ENCODE measurements around the gene NQO1. TPM values are rescaled to one million over a fixed set of nuclear protein-coding genes. Genes with fewer than 3 reads are reported as not detected.

Gene NQO1
- total RNA-seq, result 259 and 440 TPM in 2 replicates

DNA sequence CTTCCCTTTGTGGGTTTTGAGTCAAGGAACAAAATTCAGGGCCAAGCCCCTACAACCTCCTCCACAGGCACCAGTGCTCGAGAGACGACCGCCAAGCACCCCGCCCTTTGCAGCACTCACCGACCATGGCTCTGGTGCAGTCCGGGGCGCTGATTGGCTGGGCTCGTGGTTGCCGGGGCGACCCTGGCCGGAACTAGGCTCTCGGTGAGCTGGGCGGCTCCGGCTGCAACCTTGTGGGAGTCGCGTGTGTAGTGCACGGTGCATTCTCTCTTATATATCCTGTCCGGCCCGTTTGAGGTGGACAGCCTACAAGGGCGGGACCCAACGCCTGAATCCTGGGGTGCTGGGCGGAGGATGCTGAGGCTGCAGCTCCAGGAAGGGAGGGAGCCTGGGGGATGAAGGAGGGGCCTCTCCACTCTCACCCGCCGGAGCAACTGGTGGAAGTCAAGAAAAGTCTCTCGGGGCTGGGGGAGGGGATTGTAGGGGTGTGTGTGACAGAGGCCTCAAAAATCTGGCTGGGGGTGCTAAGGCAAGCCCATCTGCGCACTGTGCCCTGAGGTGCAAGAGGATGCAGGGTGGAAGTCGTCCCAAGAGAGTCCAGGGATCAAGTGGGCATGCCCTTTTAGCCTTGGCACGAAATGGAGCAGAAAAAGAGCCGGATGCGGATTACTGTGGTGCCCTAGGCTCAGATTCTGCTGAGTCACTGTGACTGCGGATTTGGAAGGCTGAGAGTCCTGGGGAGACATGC lies at the start of gene NQO1:
TSS of gene NQO1 (minus strand) at position 248 of the 748 bp plus-strand sequence. CDS start at position 127, 121 bp downstream.

DNA sequence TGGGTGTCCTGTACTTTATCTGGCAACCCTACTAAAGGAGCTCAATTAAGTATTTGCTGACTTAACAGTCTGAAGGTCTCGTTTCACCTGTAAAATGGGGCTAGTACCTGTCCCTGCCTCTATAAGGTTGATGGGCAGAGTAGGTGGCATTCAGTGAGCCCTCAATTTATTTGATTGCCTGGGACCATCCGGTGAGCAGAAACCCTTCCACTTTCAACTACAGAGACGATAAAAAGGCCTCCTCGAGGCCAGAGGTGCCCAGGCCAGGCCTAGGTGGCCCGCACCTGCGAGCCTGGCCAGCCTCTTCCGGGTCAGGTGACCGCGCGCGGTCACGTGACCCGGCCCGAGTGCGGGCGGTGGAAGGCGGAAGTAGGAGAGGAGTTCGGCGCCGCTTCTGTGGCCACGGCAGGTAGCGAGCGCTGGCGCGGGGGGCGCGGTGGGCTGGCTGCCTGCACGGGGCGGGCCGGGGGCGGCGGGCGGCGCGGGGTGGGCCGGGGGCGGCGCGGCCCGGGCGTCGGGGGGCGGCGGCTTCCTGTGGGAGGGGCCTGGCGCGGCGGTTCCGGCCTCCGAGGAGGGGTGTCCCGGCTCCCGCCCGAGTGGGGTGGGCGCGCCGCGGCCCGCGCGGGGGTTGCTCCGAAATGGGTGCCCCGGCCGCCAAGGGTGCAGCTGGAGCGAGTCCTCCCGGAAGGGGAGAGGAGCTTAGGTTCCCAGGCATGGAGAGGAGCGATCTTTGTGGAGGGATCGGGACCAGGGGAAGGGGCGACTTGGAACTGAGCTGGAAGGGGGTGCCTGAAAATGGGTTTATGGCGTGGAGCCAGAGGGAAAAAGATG lies 35.8 kb upstream of the NQO1 start, which contains the start of gene WWP2:
TSS of gene WWP2 (plus strand) at position 350 of the 831 bp plus-strand sequence. CDS start 24,679 bp downstream, outside the sequence.

DNA sequence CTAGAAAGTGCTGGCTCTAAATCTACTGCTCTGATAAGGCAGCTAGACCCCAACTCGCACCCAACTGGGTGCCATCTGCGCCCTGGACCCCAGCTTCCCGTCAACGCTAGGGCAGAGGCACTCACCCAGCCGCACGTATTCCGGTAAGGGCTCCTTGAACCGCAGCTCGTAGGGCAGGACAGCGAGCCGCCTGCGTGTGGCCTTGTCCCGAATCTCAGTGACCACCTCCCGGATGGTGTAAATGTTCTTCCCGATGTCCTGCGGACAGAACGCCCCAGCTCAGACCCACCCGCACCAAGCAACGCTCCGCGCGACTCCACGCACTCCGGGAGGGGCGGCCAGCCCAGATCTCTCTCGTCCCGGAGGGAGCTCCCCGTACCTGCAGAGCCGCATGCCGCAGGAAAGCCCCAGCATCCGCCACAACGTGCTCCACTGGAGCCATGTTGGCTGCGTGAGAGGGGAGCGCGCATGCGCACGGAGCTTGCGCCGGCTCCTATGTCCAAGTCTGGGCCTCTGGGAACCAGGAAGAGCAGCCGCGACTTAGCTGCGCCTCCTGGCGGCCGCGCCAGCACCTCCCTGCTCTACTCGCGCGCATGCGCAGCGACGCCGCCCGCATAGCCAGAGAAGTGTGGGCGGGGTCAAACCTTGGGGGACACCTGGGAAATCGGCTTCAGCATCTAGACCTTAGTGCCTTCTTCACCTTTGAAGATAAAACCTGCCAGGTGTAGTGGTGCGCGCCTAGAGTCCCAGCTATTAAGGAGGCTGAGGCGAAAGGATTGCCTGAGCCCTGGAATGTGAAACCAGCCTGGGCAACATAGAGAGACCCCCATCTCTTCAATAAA lies 28.3 kb upstream of the NQO1 start, which contains the start of gene NOB1:
TSS of gene NOB1 (minus strand) at position 458 of the 842 bp plus-strand sequence. CDS start at position 442, 16 bp downstream.

Other genes with a start within 250 kb of the NQO1 start
- gene NFAT5, start 160.6 kb downstream of the NQO1 start, total RNA-seq, result 14.2 and 14.9 TPM in 2 replicates
- gene NOB1, start 28.4 kb upstream of the NQO1 start, total RNA-seq, result 12.7 and 33.2 TPM in 2 replicates
- 21.3 and 28.2 TPM in 2 replicates for gene WWP2, start 35.8 kb upstream of the NQO1 start, total RNA-seq
- under 0.01 and 0.19 TPM in 2 replicates for gene CLEC18A, start 224.8 kb upstream of the NQO1 start, total RNA-seq